Subcutaneous abdominal adipose tissue (tissue), 5 donors: Measurements from ENCODE around the gene ADAMTSL4.
A peak's percentile ranks its signal among the peaks of the same experiment; 100 is the strongest.
"Not testable (repeated sequence)": the region's sequence is repeated elsewhere in the genome, so short reads cannot be mapped to it uniquely, and the experiment has no call there.

Experiments used
- H3K27ac ChIP-seq: one replicate; pipeline ENCODE4 v1.7.0; 2013; ENCODE audit warnings: low read depth, mild to moderate bottlenecking, inconsistent platforms, low read length, moderate library complexity
- H3K27me3 ChIP-seq, 5 donors: one replicate each; pipeline ENCODE4 v1.7.0; 2013; ENCODE audit warnings: low read length in 5 of 5, inconsistent platforms in 1 of 5; ENCODE audit not compliant: control insufficient read depth in 5 of 5, insufficient read depth in 4 of 5
- H3K36me3 ChIP-seq, 5 donors: one replicate each; pipeline ENCODE4 v1.7.0; 2013; ENCODE audit warnings: low read length in 5 of 5; ENCODE audit not compliant: control insufficient read depth in 5 of 5, insufficient read depth in 5 of 5
- H3K4me1 ChIP-seq, 5 donors: one replicate each; pipeline ENCODE4 v1.7.0; 2013; ENCODE audit warnings: low read length in 5 of 5, mild to moderate bottlenecking in 3 of 5, moderate library complexity in 1 of 5; ENCODE audit not compliant: control insufficient read depth in 5 of 5, insufficient read depth in 5 of 5
- H3K4me3 ChIP-seq, 5 donors: one replicate each; pipeline ENCODE4 v1.7.0; 2013; ENCODE audit warnings: low read length in 5 of 5, low read depth in 1 of 5
- H3K9ac ChIP-seq, 5 donors: one replicate each; pipeline ENCODE4 v1.7.0; 2013; ENCODE audit warnings: low read length in 5 of 5, mild to moderate bottlenecking in 4 of 5, moderate library complexity in 3 of 5
- H3K9me3 ChIP-seq, 5 donors: one replicate each; pipeline ENCODE4 v1.7.0; 2013; ENCODE audit warnings: low read length in 5 of 5; ENCODE audit not compliant: control insufficient read depth in 5 of 5
- donor health status: healthy.
- donor health status: healthy.
- donor health status: healthy.
- donor health status: healthy.
- donor health status: healthy.

The ADAMTSL4 gene

DNA sequence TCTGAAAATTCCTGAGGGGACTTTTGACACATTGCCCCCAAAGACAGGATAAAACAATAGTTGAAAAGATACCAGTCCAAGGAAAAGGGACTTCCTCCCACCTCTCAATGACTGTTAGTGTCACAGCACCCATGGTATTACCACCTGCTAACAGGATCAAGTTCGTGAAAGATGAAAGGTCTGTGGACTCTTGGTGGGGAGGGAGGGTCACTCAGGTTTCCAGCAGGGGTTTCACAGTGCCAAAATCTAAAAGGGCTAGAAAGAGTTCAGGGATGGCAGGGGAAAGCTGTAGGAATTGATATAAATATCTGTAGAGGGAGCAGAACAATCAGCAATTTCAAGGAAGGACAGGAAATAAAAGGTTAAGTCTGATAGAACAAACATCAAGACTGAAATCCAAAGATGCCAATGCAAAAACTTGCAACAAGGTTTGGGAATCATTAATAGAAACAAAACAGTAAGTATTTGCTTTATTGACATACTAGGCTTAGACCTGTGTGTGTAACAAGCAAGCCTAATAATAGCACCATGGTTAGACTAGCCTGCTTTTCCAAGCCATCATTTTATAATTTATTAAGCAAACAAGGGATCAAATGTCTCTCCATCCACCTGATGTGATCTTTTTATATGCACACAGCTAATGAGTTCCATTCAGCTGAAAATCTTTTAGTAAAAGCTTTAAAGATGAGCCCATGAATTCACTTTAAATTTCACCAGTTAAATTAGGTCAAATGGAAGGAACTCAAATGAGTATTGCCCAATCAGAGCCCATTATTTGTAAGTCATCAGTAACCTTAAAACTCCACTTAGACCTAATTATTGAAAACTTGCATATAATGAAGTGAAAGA is 26.5 kb downstream of the ADAMTSL4 start:
- peaks cover 5 to 60% (median 58%) of the 10 kb centered on the region in 5 donors for H3K4me1 ChIP-seq
- H3K27ac ChIP-seq: peak overlapping the region; percentile 99
- H3K36me3 ChIP-seq: peaks cover 45 to 64% (median 54%) of the 10 kb centered on the region in 5 donors

DNA sequence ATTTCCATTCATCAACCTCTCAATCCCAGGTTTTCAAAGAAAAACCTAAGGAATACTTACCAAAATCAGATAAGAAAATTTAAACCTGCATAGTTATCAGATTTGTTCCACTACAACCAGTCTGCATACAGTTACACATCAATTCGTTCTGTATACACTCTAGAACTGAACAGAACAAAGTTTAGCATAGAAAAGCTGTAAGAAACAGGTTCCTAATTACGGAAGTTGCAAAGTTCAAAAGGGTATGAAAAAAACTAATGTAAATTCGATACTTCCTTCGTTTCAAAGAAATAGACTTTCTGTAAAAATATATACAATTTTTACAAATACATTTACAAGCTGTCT is 27.1 kb downstream of the ADAMTSL4 start:
- H3K36me3 ChIP-seq: peaks cover 45 to 60% (median 54%) of the 10 kb centered on the region in 5 donors
- H3K4me3 ChIP-seq: peak overlapping the region; percentile 88 to 100 (median 98)
- peak overlapping the region; percentile 95 to 100 (median 99) for H3K9ac ChIP-seq
- H3K9me3 ChIP-seq: no peaks in the 10 kb centered on the region
- peaks cover 5 to 56% (median 54%) of the 10 kb centered on the region in 5 donors for H3K4me1 ChIP-seq
- H3K27me3 ChIP-seq: no peaks in the 10 kb centered on the region
- peak overlapping the region; percentile 99 for H3K27ac ChIP-seq

More for the DNA sequence above, 26.5 kb downstream of the ADAMTSL4 start:
- H3K9ac ChIP-seq: peak overlapping the region; percentile 79 to 100 (median 99)
- no peaks in the 10 kb centered on the region for H3K27me3 ChIP-seq
- peak overlapping the region; percentile 88 to 100 (median 98) for H3K4me3 ChIP-seq
- H3K9me3 ChIP-seq: no peaks in the 10 kb centered on the region

- H3K36me3 ChIP-seq: peaks cover 45 to 58% (median 54%) of the 10 kb centered on the region in 5 donors
Measured at GRCh38 chr1:150576794-150577556, 27.8 kb downstream of the ADAMTSL4 start.

DNA sequence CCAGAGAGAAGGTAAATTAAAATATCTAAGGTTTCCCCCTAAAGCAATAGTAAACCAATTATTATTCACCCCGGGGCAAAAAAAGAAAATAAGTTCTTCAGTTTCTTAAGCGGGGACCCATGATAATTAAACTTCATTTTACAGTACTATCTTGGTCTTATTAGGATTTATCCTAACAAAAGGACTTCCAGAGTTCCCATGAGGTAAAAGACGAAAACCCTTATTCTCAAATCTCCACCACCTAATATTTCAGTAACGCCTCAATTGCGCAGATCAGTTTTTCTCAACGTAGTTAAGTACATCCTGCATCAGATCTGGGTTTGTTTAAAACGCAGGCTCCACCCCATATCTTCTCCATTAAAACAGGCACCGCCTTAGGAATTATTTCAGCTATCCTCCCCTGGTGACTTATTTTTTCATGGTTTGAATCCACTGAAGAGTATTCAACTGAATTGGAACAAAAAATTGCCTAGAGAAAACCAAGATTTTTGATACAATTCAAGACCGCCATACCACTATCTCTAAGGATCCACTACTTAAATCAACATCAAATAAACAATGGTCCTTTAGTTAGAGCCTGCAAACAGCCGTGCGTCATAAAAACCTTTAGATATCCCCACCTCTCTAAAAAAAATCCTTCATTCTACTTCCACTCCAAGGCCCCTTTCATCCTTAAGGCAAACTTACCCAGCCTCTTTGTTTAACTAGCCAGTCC is 28.5 kb downstream of the ADAMTSL4 start:
- Histone ChIP-seq H3K4me1 (peaks cover 5 to 53% (median 45%) of the 10 kb centered on the region in 5 donors), H3K9ac (peak overlapping the region; percentile 95 to 100 (median 99)), H3K36me3 (peaks cover 43 to 53% (median 50%) of the 10 kb centered on the region in 5 donors)

More at GRCh38 chr1:150576794-150577556, 27.8 kb downstream of the ADAMTSL4 start:
- no peaks in the 10 kb centered on the region for H3K9me3 ChIP-seq
- H3K27me3 ChIP-seq: no peaks in the 10 kb centered on the region
- peak overlapping the region; percentile 99 for H3K27ac ChIP-seq
- peak overlapping the region; percentile 95 to 100 (median 99) for H3K9ac ChIP-seq
- H3K4me1 ChIP-seq: peaks cover 5 to 53% (median 50%) of the 10 kb centered on the region in 5 donors
- peak overlapping the region; percentile 88 to 100 (median 98) for H3K4me3 ChIP-seq

DNA sequence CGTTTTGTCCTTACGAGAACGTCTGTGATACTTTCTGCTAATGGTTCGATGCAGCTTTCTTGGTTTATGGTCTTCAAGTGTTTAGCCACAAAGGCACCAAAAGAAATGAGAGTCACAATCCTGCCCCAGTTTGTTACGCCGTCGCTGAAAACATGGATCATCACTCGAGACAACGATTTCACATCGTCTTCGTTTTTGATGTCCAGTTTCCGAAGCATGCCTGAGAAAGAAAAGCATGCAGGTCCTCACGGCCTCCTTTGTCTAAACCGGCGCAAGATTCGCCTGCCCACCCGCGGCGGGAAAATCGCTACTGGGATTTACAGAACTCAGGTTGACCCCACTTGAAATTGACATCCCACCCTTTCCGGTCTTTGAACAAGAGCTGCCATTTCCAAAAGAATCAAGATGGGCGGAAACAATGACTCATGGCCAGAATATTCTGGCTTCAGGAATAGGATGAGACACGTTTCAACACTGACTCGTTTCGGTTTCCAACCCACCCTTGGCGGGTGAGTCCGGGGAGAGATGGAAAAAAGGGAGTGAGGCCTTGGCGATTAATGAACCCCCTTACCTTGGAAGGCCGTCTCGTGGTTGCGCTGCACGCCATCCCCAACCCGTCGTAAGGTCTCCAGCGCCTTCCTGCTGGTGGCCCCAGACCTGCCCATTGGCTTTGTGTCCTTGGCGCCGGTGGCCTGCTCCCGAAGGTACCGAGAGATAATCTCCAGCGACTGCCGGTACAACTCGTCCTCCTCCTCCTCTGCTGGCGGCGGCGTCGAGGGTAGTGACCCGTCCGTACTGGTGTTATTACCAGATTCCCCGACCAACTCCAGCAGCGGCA is 29.3 kb downstream of the ADAMTSL4 start:
- peak overlapping the region; percentile 88 to 100 (median 98) for H3K4me3 ChIP-seq
- H3K36me3 ChIP-seq: peaks cover 35 to 45% (median 42%) of the 10 kb centered on the region in 5 donors
- H3K4me1 ChIP-seq: peaks cover 4 to 46% (median 40%) of the 10 kb centered on the region in 5 donors
- no peaks in the 10 kb centered on the region for H3K9me3 ChIP-seq
- peak overlapping the region; percentile 95 to 100 (median 99) for H3K9ac ChIP-seq
- peak overlapping the region; percentile 99 for H3K27ac ChIP-seq
- no peaks in the 10 kb centered on the region for H3K27me3 ChIP-seq

More for the DNA sequence above, 28.5 kb downstream of the ADAMTSL4 start:
- Histone ChIP-seq H3K27ac (peak overlapping the region; percentile 99), H3K4me3 (peak overlapping the region; percentile 88 to 100 (median 98)), H3K9me3 (no peaks in the 10 kb centered on the region), H3K27me3 (no peaks in the 10 kb centered on the region)

DNA sequence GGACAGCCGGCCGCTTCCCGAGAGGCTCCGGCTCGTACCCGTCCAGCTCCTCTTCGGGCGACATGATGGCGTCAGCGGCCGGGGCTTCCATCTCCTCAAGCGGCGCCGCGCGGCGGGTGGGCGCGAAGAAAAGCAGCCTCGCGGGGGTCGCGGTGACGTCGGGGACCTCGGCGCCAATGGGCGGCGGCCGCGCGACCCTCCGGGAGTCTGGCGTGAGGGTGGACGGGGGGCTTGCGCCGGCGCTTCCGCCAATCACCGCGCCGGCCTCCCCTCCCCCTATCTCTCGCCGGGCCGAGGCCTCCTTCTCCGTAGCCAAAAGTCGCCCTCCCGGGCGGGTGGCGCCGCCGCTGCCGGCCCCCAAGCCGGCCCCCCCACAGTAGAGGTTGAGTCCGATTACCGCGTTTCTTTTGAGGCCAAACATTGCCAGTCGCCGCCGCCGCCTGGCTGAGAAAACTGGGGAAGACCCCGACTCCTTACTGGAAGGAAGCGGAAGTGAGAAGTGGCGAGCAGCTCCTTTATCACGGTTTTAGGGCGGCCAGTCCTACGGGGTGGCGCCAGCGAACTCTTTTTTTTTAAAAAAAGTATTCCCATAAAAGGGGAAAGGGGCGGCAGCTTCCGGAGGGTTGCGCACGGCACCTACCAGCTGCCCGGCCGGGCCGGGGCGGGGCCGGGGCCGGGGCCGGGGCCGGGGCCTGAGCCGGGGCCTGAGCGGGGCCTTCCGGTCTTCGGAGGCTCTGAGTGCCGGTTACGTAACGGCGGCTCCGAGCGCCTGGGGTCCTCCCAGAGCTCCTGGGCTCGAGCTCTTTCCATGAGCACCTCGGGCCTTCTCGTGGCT is 30.1 kb downstream of the ADAMTSL4 start, which contains the start of gene MCL1:
MCL1 (minus strand) TSS at position 501 of the 835 bp plus-strand sequence; CDS start at position 421, 80 bp downstream.
- Histone ChIP-seq H3K9ac (peak within 1 kb of the TSS; percentile 95 to 100 (median 99)), H3K27ac (peak within 1 kb of the TSS; percentile 99), H3K4me1 (peaks cover 4 to 39% (median 36%) of the 10 kb centered on the region in 5 donors), H3K36me3 (peaks cover 30 to 39% (median 36%) of the 10 kb centered on the region in 5 donors), H3K4me3 (peak within 1 kb of the TSS; percentile 88 to 100 (median 98)), H3K27me3 (no peaks in the 10 kb centered on the region), H3K9me3 (no peaks in the 10 kb centered on the region)

GRCh38 chr1:150579945-150580642 is 30.9 kb downstream of the ADAMTSL4 start:
- peak overlapping the region; percentile 80 to 96 (median 89) for H3K9ac ChIP-seq
- peak overlapping the region; percentile 99 for H3K27ac ChIP-seq
- H3K27me3 ChIP-seq: no peaks in the 10 kb centered on the region
- H3K4me3 ChIP-seq: peak overlapping the region; percentile 54 to 79 (median 71)
- peaks cover 22 to 31% (median 28%) of the 10 kb centered on the region in 5 donors for H3K36me3 ChIP-seq
- H3K9me3 ChIP-seq: no peaks in the 10 kb centered on the region
- peaks cover 4 to 31% (median 28%) of the 10 kb centered on the region in 5 donors for H3K4me1 ChIP-seq

DNA sequence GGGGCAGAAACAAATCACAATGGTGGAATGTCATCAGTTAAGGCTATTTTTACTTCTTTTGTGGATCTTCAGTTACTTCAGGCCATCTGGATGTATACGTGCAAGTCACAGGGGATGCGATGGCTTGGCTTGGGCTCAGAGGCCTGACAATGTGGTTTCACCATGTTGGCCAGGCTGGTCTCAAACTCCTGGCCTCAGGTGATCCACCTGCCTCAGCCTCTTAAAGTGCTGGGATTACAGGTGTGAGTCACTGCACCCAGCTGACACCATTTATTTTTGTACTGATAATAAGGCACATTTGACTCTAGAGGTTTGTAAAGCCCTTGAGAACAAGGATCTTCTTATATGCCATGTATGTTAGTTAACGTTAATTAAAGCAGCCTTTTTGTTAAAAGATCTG is 31.8 kb downstream of the ADAMTSL4 start:
- H3K9me3 ChIP-seq, H3K27me3 ChIP-seq, H3K4me3 ChIP-seq, H3K9ac ChIP-seq, H3K27ac ChIP-seq: not testable (repeated sequence)
- Histone ChIP-seq H3K4me1 (peaks cover 2 to 22% (median 19%) of the 10 kb centered on the region in 5 donors), H3K36me3 (peaks cover 14 to 22% (median 19%) of the 10 kb centered on the region in 5 donors)
